ENCODE measurements around the gene CCDC102B. TPM values are rescaled to one million over a fixed set of nuclear protein-coding genes. Genes with fewer than 3 reads are reported as not detected.

The CCDC102B gene
- polyA plus RNA-seq (2013) = 10.6 TPM

DNA sequence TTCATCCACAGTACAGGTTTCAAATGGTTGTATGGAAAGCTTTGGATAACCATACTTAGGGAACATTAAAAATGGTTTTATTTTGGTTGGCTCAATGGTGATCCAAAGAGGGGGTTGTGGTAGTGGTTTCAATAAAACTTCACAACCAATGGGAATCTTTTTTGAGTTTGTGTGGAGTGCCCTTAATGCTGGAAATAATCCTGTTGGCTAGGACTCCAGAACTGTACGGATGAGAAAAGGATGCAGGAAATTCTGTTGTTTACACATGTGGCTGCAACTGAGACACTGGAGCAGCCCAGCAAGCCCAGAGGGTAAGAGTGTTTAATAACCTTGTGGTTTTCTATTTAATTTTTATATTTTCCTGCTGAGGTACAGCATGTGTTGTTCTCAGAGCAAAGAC, at the start of gene CCDC102B:
CCDC102B (plus strand) TSS at position 210 of the 400 bp plus-strand sequence. CDS start 38,684 bp downstream, outside the sequence.
- CTCF ChIA-PET = no interaction called here

DNA sequence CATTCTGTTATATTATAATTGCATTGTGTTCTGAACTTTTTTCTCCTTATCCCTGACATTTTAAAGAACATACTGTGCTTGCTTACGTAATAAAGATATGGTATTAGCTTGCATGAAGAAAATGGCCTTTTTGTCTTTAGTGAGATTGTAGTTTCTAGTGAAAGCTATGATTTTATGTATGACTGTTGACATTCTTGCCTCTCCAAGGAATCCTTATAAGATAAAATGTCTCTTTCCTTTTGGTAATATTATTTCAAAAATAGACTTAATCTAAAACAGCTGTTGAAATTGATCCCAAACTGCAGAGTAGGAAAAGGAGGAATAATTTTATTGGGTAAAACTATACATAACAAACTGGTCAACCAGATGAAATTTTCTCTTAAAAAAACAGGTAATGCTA, 40.8 kb upstream of the CCDC102B start:
- Histone ChIP-seq H3K4me1 (ENCODE audit: control extremely low read depth in 1 of 4, control insufficient read depth in 4 of 4, insufficient read depth in 4 of 4, low read length in 3 of 4) (no peaks in the 10 kb centered on the region), H3K27me3 (replicated peaks in 2 of 5; ENCODE audit: control insufficient read depth in 4 of 5, insufficient read depth in 5 of 5, low read length in 4 of 5) (no peaks in the 10 kb centered on the region), H3K4me3 (ENCODE audit: control insufficient read depth in 1 of 7, extremely low read depth in 1 of 7, insufficient read depth in 4 of 7, low read depth in 2 of 7, low read length in 6 of 7) (no peak overlapping the region), H3K36me3 (ENCODE audit: control insufficient read depth in 4 of 4, insufficient read depth in 4 of 4, low read length in 3 of 4) (no peaks in the 10 kb centered on the region), H3K9me3 (ENCODE audit: control extremely low read depth in 1 of 5, control insufficient read depth in 4 of 5, insufficient read depth in 2 of 5, low read depth in 1 of 5, low read length in 4 of 5) (peaks cover 0 to 19% (median 3%) of the 10 kb centered on the region in 5 experiments), H3K27ac (ENCODE audit: insufficient read depth in 1 of 2, low read depth in 1 of 2, low read length in 2 of 2, poor library complexity in 1 of 2, severe bottlenecking in 2 of 2) (no peak overlapping the region)
- POLR2A ChIA-PET = no interaction called here
- CTCF ChIA-PET = interaction anchor here (1.0 to 1.3 kb wide), 2 partner anchors 10 to 199 kb away, joined by 3 read pairs; no protein-coding TSS in a partner anchor
- no CpG with 5 or more reads among the region's 1 CpG for WGBS (ENCODE audit: insufficient coverage)
- DNase-seq = no peak

More for the DNA sequence above, at the start of gene CCDC102B:
- Histone ChIP-seq H3K27me3 (replicated peaks in 2 of 5; ENCODE audit: control insufficient read depth in 4 of 5, insufficient read depth in 5 of 5, low read length in 4 of 5) (no peaks in the 10 kb centered on the region), H3K4me3 (ENCODE audit: control insufficient read depth in 1 of 7, extremely low read depth in 1 of 7, insufficient read depth in 4 of 7, low read depth in 2 of 7, low read length in 6 of 7) (no peak within 1 kb of the TSS), H3K27ac (ENCODE audit: insufficient read depth in 1 of 2, low read depth in 1 of 2, low read length in 2 of 2, poor library complexity in 1 of 2, severe bottlenecking in 2 of 2) (no peak within 1 kb of the TSS), H3K36me3 (ENCODE audit: control insufficient read depth in 4 of 4, insufficient read depth in 4 of 4, low read length in 3 of 4) (no peaks in the 10 kb centered on the region), H3K4me1 (ENCODE audit: control extremely low read depth in 1 of 4, control insufficient read depth in 4 of 4, insufficient read depth in 4 of 4, low read length in 3 of 4) (no peaks in the 10 kb centered on the region), H3K9me3 (ENCODE audit: control extremely low read depth in 1 of 5, control insufficient read depth in 4 of 5, insufficient read depth in 2 of 5, low read depth in 1 of 5, low read length in 4 of 5) (no peaks in the 10 kb centered on the region)
- DNase-seq = no peak
- WGBS (ENCODE audit: insufficient coverage) = 89% methylated on average over 1 of the region's 1 CpG
- POLR2A ChIA-PET = no interaction called here

DNA sequence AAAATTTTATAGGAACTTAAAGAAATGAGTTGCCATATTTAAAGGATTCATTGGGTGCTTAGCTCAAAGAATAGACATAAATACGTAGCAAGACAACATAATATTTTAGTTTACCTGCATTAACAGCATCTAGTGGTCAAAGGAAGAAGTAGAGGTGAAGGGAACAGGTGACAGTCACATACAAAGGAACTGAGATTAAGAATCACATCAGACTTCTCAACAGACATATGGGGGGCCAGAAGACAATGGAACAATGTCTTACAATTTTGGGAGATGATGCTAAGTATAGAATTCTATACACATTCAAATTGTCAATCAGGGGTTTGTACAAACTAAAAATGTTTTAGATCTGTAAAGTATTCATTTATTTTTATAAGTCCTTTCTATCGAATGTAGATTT, 38.6 kb upstream of the CCDC102B start:
- H3K36me3 ChIP-seq (ENCODE audit: control insufficient read depth in 4 of 4, insufficient read depth in 4 of 4, low read length in 3 of 4) = no peaks in the 10 kb centered on the region
- ChIA-PET CTCF (no interaction called here), POLR2A (interaction anchor here (0.7 kb wide), 1 partner anchor 349 kb away, joined by 7 read pairs; no protein-coding TSS in a partner anchor)
- H3K9me3 ChIP-seq (ENCODE audit: control extremely low read depth in 1 of 5, control insufficient read depth in 4 of 5, insufficient read depth in 2 of 5, low read depth in 1 of 5, low read length in 4 of 5) = peaks cover 0 to 19% (median 3%) of the 10 kb centered on the region in 5 experiments
- no CpG with 5 or more reads among the region's 2 CpGs for WGBS (ENCODE audit: insufficient coverage)
- no peak overlapping the region for H3K27ac ChIP-seq (ENCODE audit: insufficient read depth in 1 of 2, low read depth in 1 of 2, low read length in 2 of 2, poor library complexity in 1 of 2, severe bottlenecking in 2 of 2)
- no peak for DNase-seq
- no peaks in the 10 kb centered on the region for H3K27me3 ChIP-seq (replicated peaks in 2 of 5; ENCODE audit: control insufficient read depth in 4 of 5, insufficient read depth in 5 of 5, low read length in 4 of 5)
- H3K4me3 ChIP-seq (ENCODE audit: control insufficient read depth in 1 of 7, extremely low read depth in 1 of 7, insufficient read depth in 4 of 7, low read depth in 2 of 7, low read length in 6 of 7) = no peak overlapping the region
- no peaks in the 10 kb centered on the region for H3K4me1 ChIP-seq (ENCODE audit: control extremely low read depth in 1 of 4, control insufficient read depth in 4 of 4, insufficient read depth in 4 of 4, low read length in 3 of 4)

DNA sequence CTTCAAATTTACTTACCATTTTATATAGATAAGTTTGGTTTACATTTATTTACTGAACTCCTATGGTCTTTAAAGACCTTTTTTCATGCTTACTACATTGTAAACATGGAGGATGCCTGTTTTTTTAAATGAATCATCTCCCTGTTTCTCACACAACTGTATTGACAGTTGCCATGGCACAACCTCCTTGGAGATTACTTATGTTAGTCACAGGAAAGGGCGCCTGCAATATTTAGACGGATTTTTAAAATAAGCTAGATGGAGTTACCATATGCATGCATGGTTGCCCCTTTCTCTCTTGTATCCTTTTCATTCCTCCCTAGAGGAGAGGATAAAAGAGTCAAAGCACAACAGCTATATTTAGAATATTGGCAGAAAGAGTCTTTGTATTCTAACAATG, 34.8 kb upstream of the CCDC102B start:
- Histone ChIP-seq H3K27ac (ENCODE audit: insufficient read depth in 1 of 2, low read depth in 1 of 2, low read length in 2 of 2, poor library complexity in 1 of 2, severe bottlenecking in 2 of 2) (no peak overlapping the region), H3K36me3 (ENCODE audit: control insufficient read depth in 4 of 4, insufficient read depth in 4 of 4, low read length in 3 of 4) (no peaks in the 10 kb centered on the region), H3K27me3 (replicated peaks in 2 of 5; ENCODE audit: control insufficient read depth in 4 of 5, insufficient read depth in 5 of 5, low read length in 4 of 5) (no peaks in the 10 kb centered on the region), H3K4me3 (ENCODE audit: control insufficient read depth in 1 of 7, extremely low read depth in 1 of 7, insufficient read depth in 4 of 7, low read depth in 2 of 7, low read length in 6 of 7) (peak overlapping the region in 1 of 7 experiments; percentile 14), H3K9me3 (ENCODE audit: control extremely low read depth in 1 of 5, control insufficient read depth in 4 of 5, insufficient read depth in 2 of 5, low read depth in 1 of 5, low read length in 4 of 5) (peaks cover 0 to 19% (median 0%) of the 10 kb centered on the region in 5 experiments), H3K4me1 (ENCODE audit: control extremely low read depth in 1 of 4, control insufficient read depth in 4 of 4, insufficient read depth in 4 of 4, low read length in 3 of 4) (no peaks in the 10 kb centered on the region)
- ChIA-PET CTCF (no interaction called here), POLR2A (no interaction called here)
- WGBS (ENCODE audit: insufficient coverage) = 100% methylated on average over 2 of the region's 2 CpGs
- DNase-seq = no peak

DNA sequence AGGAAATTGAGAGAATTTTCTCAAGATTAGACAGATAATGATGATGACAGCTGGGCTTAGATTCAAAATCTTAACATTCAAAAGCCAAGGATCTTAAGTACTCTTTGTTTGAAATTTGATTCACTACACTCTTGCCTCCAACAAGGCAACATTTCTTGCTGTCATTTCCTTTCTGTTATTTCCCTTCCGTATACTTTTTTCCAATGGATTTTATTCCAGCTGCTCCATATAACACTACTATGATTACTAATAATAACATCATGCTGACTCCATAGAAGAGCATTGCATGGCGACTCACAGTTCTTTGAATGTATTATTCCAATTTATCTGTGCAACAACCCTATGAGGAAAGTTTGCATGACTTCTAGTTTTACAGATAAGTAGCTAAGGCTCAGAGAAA, 33.9 kb upstream of the CCDC102B start:
- CTCF ChIA-PET = no interaction called here

DNA sequence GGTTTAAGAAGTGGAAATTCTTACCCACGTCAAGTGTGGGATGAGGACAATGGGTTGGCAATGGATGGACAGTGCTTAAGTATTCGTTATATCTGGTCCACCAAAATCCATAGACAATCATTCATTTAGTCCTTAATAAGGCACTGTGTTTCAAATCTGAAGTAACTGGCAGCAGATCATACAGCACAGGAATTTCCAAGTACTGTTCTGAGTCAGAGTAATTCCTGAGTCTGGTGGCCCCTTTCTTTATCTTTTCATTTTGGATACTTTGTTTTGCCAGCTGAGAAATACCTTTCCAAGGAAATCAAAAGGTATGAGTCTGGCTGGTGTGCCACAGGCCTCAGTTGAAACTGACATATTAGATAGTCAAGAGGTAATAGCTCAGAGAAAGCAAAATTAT, 31.4 kb upstream of the CCDC102B start:
- Histone ChIP-seq H3K27ac (ENCODE audit: insufficient read depth in 1 of 2, low read depth in 1 of 2, low read length in 2 of 2, poor library complexity in 1 of 2, severe bottlenecking in 2 of 2) (no peak overlapping the region), H3K27me3 (replicated peaks in 2 of 5; ENCODE audit: control insufficient read depth in 4 of 5, insufficient read depth in 5 of 5, low read length in 4 of 5) (no peaks in the 10 kb centered on the region), H3K36me3 (ENCODE audit: control insufficient read depth in 4 of 4, insufficient read depth in 4 of 4, low read length in 3 of 4) (no peaks in the 10 kb centered on the region), H3K9me3 (ENCODE audit: control extremely low read depth in 1 of 5, control insufficient read depth in 4 of 5, insufficient read depth in 2 of 5, low read depth in 1 of 5, low read length in 4 of 5) (no peaks in the 10 kb centered on the region), H3K4me3 (ENCODE audit: control insufficient read depth in 1 of 7, extremely low read depth in 1 of 7, insufficient read depth in 4 of 7, low read depth in 2 of 7, low read length in 6 of 7) (no peak overlapping the region), H3K4me1 (ENCODE audit: control extremely low read depth in 1 of 4, control insufficient read depth in 4 of 4, insufficient read depth in 4 of 4, low read length in 3 of 4) (no peaks in the 10 kb centered on the region)
- ChIA-PET POLR2A (no interaction called here), CTCF (interaction anchor here (1.1 kb wide), 1 partner anchor 9 kb away, joined by 3 read pairs; no protein-coding TSS in a partner anchor)
- no CpG with 5 or more reads among the region's 2 CpGs for WGBS (ENCODE audit: insufficient coverage)
- DNase-seq = no peak

More for the DNA sequence above, 33.9 kb upstream of the CCDC102B start:
- no peak for DNase-seq
- Histone ChIP-seq H3K27me3 (replicated peaks in 2 of 5; ENCODE audit: control insufficient read depth in 4 of 5, insufficient read depth in 5 of 5, low read length in 4 of 5) (no peaks in the 10 kb centered on the region), H3K4me1 (ENCODE audit: control extremely low read depth in 1 of 4, control insufficient read depth in 4 of 4, insufficient read depth in 4 of 4, low read length in 3 of 4) (no peaks in the 10 kb centered on the region), H3K4me3 (ENCODE audit: control insufficient read depth in 1 of 7, extremely low read depth in 1 of 7, insufficient read depth in 4 of 7, low read depth in 2 of 7, low read length in 6 of 7) (no peak overlapping the region), H3K9me3 (ENCODE audit: control extremely low read depth in 1 of 5, control insufficient read depth in 4 of 5, insufficient read depth in 2 of 5, low read depth in 1 of 5, low read length in 4 of 5) (peaks cover 0 to 12% (median 0%) of the 10 kb centered on the region in 5 experiments), H3K27ac (ENCODE audit: insufficient read depth in 1 of 2, low read depth in 1 of 2, low read length in 2 of 2, poor library complexity in 1 of 2, severe bottlenecking in 2 of 2) (no peak overlapping the region), H3K36me3 (ENCODE audit: control insufficient read depth in 4 of 4, insufficient read depth in 4 of 4, low read length in 3 of 4) (no peaks in the 10 kb centered on the region)
- POLR2A ChIA-PET = no interaction called here
- WGBS (ENCODE audit: insufficient coverage) = 100% methylated on average over 1 of the region's 2 CpGs

DNA sequence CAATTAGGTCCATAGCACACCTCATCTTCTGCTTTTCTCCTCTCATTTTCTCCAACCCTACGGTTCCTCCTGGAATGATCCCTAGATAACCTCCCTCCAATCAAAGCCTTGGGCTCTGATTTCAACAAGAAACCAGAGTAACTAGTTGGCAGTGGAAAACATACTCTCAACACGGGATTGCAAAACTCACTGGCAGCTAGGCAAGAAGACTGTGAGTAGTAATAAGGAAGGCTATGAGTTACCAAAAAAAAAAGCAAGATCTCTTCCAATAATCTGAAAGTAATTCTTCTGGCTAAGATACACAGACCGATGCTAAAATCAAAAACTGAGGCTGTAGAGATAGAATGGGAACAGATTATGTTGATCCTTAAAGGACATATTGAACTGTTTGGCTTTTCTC, 28.4 kb upstream of the CCDC102B start:
- Histone ChIP-seq H3K9me3 (ENCODE audit: control extremely low read depth in 1 of 5, control insufficient read depth in 4 of 5, insufficient read depth in 2 of 5, low read depth in 1 of 5, low read length in 4 of 5) (no peaks in the 10 kb centered on the region), H3K27me3 (replicated peaks in 2 of 5; ENCODE audit: control insufficient read depth in 4 of 5, insufficient read depth in 5 of 5, low read length in 4 of 5) (no peaks in the 10 kb centered on the region), H3K27ac (ENCODE audit: insufficient read depth in 1 of 2, low read depth in 1 of 2, low read length in 2 of 2, poor library complexity in 1 of 2, severe bottlenecking in 2 of 2) (no peak overlapping the region), H3K4me1 (ENCODE audit: control extremely low read depth in 1 of 4, control insufficient read depth in 4 of 4, insufficient read depth in 4 of 4, low read length in 3 of 4) (no peaks in the 10 kb centered on the region), H3K36me3 (ENCODE audit: control insufficient read depth in 4 of 4, insufficient read depth in 4 of 4, low read length in 3 of 4) (no peaks in the 10 kb centered on the region), H3K4me3 (ENCODE audit: control insufficient read depth in 1 of 7, extremely low read depth in 1 of 7, insufficient read depth in 4 of 7, low read depth in 2 of 7, low read length in 6 of 7) (no peak overlapping the region)
- WGBS (ENCODE audit: insufficient coverage) = 95% methylated on average over 2 of the region's 3 CpGs
- POLR2A ChIA-PET = no interaction called here
- CTCF ChIA-PET = no interaction called here
- DNase-seq = no peak

Measured in common myeloid progenitor, CD34-positive (primary cell).